Prostate gland (tissue), 2 donors: Measurements from ENCODE around the gene FYB2.

Experiments used
- CTCF ChIP-seq, 4 experiments: fragments of 200-600 bp in 2 of 4; fragments of 450-650 bp in 2 of 4; sonication (generic) in 2 of 4; IDR thresholded peaks; 1 replicate in 3 of 4; 2 replicates in 1 of 4; pipeline ENCODE4 v1.5.1; 2016 to 2019; ENCODE audit warnings: antibody characterized with exemption in 4 of 4, mild to moderate bottlenecking in 2 of 4, moderate library complexity in 2 of 4
- POLR2A ChIP-seq: fragments of 450-650 bp; IDR thresholded peaks from one replicate; pipeline ENCODE4 v1.6.1; 2016; ENCODE audit warnings: antibody characterized with exemption, mild to moderate bottlenecking

GRCh38 chr1:56774067-56774609, 45.1 kb downstream of the FYB2 start:
- TF ChIP-seq CTCF (IDR thresholded peaks at IDR 0.05): no peak
- TF ChIP-seq POLR2A: no peak
